ENCODE results near the gene OSBPL5. TPM values are rescaled to one million over a fixed set of nuclear protein-coding genes. Genes with fewer than 3 reads are reported as not detected.

The OSBPL5 gene
- total and polyA plus RNA-seq, 2 of the 4 experiments (the other 2 are of a cell fraction), result 14.9 to 22.3 TPM

DNA sequence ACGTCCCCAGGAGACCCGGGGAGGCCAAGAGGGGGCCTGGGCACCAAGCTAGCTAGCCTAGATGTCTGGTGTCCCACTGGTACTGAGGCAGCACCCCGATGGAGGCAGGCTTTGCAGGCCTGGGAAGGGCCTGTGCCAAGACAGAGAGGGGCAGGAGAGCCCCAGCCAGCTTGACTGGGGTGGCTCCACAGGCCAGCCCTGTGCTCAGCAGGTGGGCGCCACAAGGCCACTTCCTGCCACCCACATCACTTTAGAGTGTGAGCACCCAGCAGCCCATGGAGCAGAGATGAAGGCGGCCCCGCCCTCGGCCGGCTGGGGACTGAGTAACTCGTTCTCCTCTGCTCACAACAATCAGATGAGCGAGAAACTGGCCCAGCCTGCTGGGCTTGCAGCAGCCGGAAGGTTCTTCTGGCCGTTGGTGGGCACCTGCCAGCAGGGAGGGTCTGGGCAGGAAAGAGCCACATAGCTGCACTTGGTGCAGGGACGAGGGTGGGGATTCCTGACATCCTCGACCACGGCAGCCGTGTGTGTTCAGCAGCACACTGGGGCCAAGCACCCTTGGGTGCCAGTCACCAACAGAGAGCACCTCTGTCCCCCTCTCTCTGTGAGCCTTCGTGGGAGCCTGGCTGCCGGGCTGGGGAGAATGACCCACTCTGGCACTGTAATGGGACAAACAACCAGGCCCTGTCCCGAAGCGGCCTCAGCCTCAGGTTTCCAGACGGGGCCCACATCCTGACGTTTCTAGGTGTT is 7.6 kb downstream of the OSBPL5 start:
- H3K4me2 ChIP-seq (ENCODE audit: low read depth, low read length), result no peak overlapping the region
- POLR2A ChIA-PET (ENCODE audit: unreplicated experiment), result no interaction called here
- H3K4ac ChIP-seq (ENCODE audit: low read depth, low read length), result no peak overlapping the region
- no peaks in the 10 kb centered on the region for H3K36me3 ChIP-seq (ENCODE audit: control insufficient read depth, insufficient read depth, low read length)
- H2BK20ac ChIP-seq (ENCODE audit: low read depth, low read length), result no peak overlapping the region
- TF ChIP-seq, protein P1, sequence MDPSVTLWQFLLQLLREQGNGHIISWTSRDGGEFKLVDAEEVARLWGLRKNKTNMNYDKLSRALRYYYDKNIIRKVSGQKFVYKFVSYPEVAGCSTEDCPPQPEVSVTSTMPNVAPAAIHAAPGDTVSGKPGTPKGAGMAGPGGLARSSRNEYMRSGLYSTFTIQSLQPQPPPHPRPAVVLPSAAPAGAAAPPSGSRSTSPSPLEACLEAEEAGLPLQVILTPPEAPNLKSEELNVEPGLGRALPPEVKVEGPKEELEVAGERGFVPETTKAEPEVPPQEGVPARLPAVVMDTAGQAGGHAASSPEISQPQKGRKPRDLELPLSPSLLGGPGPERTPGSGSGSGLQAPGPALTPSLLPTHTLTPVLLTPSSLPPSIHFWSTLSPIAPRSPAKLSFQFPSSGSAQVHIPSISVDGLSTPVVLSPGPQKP (IDR thresholded peaks at IDR 0.05; ENCODE audit: borderline replicate concordance, low read depth, low read length), result no peak
- TF ChIP-seq MAFK (IDR thresholded peaks at IDR 0.05; ENCODE audit: low read depth, low read length) (no peak), RFX5 (IDR thresholded peaks at IDR 0.05; ENCODE audit: low read depth, low read length) (no peak), CEBPB (IDR thresholded peaks at IDR 0.05; ENCODE audit: low read depth, low read length) (no peak), SMC3 (IDR thresholded peaks at IDR 0.05; ENCODE audit: low read depth, low read length) (no peak), MAZ (IDR thresholded peaks at IDR 0.05; ENCODE audit: borderline replicate concordance, low read depth, low read length) (no peak), FOS (IDR thresholded peaks at IDR 0.05; ENCODE audit: low read depth, low read length) (no peak), NFE2L2 (IDR thresholded peaks at IDR 0.05; ENCODE audit: low read depth, low read length) (no peak), RCOR1 (IDR thresholded peaks at IDR 0.05; ENCODE audit: insufficient replicate concordance, low read length) (no peak), BHLHE40 (IDR thresholded peaks at IDR 0.05; ENCODE audit: low read depth, low read length) (no peak), RAD21 (IDR thresholded peaks at IDR 0.05; ENCODE audit: low read length) (no peak), POLR2A (IDR thresholded peaks at IDR 0.05; ENCODE audit: low read depth, low read length) (no peak), MXI1 (IDR thresholded peaks at IDR 0.05; ENCODE audit: borderline replicate concordance, low read depth, low read length) (no peak), CHD1 (IDR thresholded peaks at IDR 0.05; ENCODE audit: low read depth, low read length) (no peak)
- TF ChIP-seq, protein P2, sequence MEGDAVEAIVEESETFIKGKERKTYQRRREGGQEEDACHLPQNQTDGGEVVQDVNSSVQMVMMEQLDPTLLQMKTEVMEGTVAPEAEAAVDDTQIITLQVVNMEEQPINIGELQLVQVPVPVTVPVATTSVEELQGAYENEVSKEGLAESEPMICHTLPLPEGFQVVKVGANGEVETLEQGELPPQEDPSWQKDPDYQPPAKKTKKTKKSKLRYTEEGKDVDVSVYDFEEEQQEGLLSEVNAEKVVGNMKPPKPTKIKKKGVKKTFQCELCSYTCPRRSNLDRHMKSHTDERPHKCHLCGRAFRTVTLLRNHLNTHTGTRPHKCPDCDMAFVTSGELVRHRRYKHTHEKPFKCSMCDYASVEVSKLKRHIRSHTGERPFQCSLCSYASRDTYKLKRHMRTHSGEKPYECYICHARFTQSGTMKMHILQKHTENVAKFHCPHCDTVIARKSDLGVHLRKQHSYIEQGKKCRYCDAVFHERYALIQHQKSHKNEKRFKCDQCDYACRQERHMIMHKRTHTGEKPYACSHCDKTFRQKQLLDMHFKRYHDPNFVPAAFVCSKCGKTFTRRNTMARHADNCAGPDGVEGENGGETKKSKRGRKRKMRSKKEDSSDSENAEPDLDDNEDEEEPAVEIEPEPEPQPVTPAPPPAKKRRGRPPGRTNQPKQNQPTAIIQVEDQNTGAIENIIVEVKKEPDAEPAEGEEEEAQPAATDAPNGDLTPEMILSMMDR (conservative IDR thresholded peaks at IDR 0.05; ENCODE audit: low read depth, low read length), result no peak
- TF ChIP-seq, protein P3, sequence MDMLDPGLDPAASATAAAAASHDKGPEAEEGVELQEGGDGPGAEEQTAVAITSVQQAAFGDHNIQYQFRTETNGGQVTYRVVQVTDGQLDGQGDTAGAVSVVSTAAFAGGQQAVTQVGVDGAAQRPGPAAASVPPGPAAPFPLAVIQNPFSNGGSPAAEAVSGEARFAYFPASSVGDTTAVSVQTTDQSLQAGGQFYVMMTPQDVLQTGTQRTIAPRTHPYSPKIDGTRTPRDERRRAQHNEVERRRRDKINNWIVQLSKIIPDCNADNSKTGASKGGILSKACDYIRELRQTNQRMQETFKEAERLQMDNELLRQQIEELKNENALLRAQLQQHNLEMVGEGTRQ (IDR thresholded peaks at IDR 0.05; ENCODE audit: low read depth, low read length), result no peak
- no peak overlapping the region for H3K14ac ChIP-seq (replicated peaks; ENCODE audit: low read depth, low read length)
- no peak for DNase-seq
- dilution Hi-C loops (cut with HindIII; ENCODE audit: low sequenced_read_pairs, unreplicated experiment), result no loop called here
- H3K4me3 ChIP-seq (ENCODE audit: insufficient read depth, low read depth, low read length), result no peak overlapping the region
- CTCF ChIA-PET, result no interaction called here
- H3K79me1 ChIP-seq (ENCODE audit: low read depth in 1 of 2, low read length in 2 of 2), result peaks cover 43 to 94% of the 10 kb centered on the region in 2 experiments
- H4K8ac ChIP-seq (ENCODE audit: low read depth in 2 of 2, low read length in 2 of 2), result no peak overlapping the region
- no peaks in the 10 kb centered on the region for H3K27me3 ChIP-seq (ENCODE audit: control insufficient read depth, insufficient read depth, low read length)
- intact Hi-C loops (cut with micrococcal nuclease), result no loop called here
- no peak overlapping the region for H2BK15ac ChIP-seq (ENCODE audit: low read depth, low read length)
- no peak overlapping the region for H2BK120ac ChIP-seq (ENCODE audit: low read depth, low read length)
- no peaks in the 10 kb centered on the region for H3K9me3 ChIP-seq (ENCODE audit: control insufficient read depth, insufficient read depth, low read length)
- no peak overlapping the region for H2AFZ ChIP-seq (replicated peaks; ENCODE audit: low read length, poor library complexity)
- no peak overlapping the region for H3K56ac ChIP-seq (ENCODE audit: extremely low read depth, insufficient read depth, low read length)
- no peak overlapping the region for H2AK5ac ChIP-seq (ENCODE audit: low read depth, low read length)
- ATAC-seq (ENCODE audit: low read depth), result no peak
- no peak overlapping the region for H2AK9ac ChIP-seq (replicated peaks; ENCODE audit: low read depth, low read length, poor library complexity)
- no peak overlapping the region for H3K23ac ChIP-seq (ENCODE audit: low read depth, low read length)
- no peak overlapping the region for H2BK5ac ChIP-seq (ENCODE audit: low read depth, low read length, poor library complexity, severe bottlenecking)
- BruUV-seq (replicated peaks), result no TSS peak
- no peak overlapping the region for H3K27ac ChIP-seq (ENCODE audit: insufficient read depth, low read length)
- H4K20me1 ChIP-seq (ENCODE audit: insufficient read depth, low read length), result peaks cover 69% of the 10 kb centered on the region
- WGBS, 2 experiments (ENCODE audit: extremely low coverage in 2 of 2, insufficient read length in 1 of 2), result 94% methylated on average over 7 of the region's 22 CpGs; no CpG with 5 or more reads in 1 of the 2 experiments
- H3K9me1 ChIP-seq (ENCODE audit: insufficient read depth, low read length), result peaks cover 35% of the 10 kb centered on the region
- H3K18ac ChIP-seq (ENCODE audit: low read depth, low read length), result no peak overlapping the region
- H3K9ac ChIP-seq (ENCODE audit: low read depth, low read length), result no peak overlapping the region
- peaks cover 67% of the 10 kb centered on the region for H3K4me1 ChIP-seq (ENCODE audit: control insufficient read depth, insufficient read depth, low read length)
- no peak overlapping the region for H4K91ac ChIP-seq (ENCODE audit: insufficient read depth, low read depth, low read length)
- in situ Hi-C loops (cut with MboI; ENCODE audit: low sequenced_read_pairs), result no loop called here
- H4K5ac ChIP-seq (ENCODE audit: low read depth, low read length), result no peak overlapping the region

Measured in IMR-90 (cell line).